ENCODE data around the gene THAP5.

THAP5 gene

DNA sequence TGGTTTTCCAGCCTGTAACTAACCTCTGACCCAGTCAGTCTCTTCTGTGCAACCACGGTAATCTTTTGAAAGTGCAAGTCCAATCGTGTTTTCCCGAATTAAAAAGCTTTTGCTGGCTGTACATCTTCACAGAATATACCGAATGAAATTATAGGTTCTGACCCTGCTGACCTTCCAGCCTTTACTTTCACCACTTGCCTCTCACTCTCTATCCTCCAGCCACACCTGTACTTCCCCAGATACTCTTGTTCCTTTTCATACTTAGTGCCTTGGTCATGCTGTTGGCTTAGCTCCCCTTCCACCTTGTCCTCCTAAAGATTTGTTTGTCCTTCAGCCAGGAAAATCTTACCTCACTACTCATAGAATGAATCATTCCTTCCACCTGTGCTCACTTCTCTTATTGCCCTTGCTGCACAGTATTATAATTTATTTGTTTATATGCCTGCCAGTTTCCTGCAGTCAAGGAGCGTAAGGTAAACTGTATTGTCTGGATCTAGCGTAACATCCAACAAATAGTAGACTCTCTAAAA lies 41.3 kb downstream of the THAP5 start:
- no peak for DNase-seq

DNA sequence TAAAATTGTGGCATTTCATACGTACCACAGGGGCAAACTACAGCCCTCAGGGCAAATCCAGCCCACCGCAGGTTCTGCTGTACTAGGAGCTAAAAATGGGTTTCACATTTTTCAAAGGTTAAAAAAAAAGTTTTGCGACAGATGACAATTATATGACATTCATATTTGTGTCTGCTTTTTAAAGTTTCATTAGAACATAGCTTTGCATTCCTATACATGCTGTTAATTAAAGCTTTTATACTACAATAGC lies 42.8 kb downstream of the THAP5 start:
- no peak for DNase-seq

DNA sequence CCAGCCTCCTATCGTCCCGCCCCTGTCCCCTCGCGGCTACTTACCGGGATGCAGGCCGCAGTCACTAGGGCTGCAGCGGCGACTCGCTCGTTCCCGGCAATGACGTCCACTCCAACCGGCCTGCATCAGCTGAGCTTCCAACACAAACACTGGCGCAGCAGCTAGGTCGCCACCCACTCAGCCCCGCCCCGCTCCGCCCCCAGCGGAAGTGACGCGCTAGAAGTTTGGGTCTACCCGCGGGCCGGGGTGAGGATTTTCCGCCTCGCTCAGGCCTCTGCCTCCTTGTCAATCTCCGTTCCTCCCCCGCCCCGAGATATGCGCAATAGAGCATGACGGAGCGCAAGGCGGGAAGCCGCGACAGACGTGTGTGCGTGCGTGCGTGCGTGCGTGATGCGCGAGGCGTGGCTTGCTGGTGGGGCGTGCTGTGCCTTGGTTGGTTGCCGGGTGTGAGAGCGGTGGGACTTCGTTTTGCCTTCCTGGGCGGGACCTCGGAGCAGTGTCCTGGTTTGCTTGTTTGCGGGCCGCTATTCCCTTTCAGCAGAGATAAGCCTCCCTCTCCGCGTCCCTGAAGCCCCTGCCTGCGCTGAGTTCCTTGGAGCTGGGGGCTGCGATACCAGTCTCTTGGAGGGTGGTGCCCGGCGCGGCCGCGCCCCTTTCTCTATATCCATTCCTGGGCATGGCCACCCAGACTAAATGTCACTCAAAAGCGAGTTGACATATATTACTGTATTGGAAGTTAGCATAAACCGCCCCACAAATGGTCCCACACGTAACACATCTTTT lies 43.3 kb downstream of the THAP5 start, which contains the start of gene PNPLA8:
TSS of gene PNPLA8 (minus strand) at position 151 of the 783 bp plus-strand sequence. CDS start 10,644 bp downstream, outside the sequence.
- peak; percentile 99 for DNase-seq

DNA sequence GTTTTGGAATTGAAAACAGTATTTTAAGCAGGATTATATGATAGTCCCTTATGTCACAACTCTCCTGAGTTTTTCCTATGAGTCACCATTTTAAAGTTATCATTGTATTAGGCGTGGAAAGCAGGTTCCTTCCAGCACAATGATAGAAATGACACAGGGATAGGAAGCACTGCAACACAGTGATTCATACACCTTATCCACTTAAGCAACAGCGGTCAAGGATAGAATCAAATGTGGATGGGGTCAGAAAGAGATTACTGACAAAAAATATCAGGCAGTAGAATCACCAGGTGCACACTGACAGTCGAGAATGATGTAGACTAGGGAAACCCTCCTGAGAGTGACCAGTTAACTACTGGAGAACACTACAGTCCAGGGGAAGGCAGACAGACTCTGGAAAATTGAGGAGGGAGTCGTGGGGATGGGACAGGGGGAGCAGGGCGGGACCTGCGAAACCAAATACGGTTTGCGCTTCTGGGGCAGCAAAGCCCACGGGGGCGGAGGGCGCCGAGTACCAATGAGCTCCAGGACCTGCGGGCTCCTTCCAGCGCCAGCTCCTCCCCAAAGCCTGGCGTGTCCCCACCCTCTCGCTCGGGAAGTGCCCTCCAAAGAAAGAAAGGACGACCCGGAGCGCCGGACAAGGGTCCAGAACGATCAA lies 44.0 kb downstream of the THAP5 start:
- peak; percentile 94 for DNase-seq

DNA sequence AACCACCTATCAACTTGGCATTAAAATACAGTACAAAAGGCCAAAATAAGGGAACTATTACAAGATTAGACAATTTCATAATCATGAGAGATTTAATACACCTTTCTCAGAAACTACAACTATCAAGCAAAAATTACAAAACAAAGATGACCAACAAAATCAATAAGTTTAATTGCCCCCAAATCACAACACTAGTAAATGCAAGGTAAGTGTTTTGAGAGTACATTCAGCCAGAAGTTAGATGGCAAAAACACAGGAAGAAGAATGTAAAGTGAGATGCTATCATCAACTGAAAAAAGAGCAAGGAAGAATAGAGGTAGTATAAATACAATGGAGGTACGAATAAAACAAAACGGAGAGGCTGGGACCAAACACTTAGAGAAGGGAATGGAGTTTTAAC lies 46.7 kb downstream of the THAP5 start:
- no peak for DNase-seq

DNA sequence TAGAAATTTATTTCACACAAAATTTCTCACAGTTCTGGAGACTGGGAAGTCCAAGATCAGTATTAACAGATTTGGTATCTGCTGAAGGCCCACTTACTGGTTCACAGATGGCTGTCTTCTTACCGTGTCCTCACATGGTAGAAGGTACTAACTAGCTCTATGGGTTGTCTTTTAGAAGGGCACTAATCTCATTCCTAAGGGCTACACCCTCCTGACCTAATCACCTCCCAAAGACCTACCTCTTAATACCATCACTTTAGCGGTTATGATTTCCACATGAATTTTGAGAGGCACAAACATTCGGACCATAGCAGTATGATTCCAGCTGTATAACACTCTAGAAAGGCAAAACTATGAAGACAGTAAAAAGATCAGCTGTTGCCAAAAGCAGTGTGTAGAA lies 51.6 kb downstream of the THAP5 start:
- DNase-seq, result no peak

GRCh38 chr7:108515630-108516029 lies 53.9 kb downstream of the THAP5 start:
- no peak for DNase-seq

DNA sequence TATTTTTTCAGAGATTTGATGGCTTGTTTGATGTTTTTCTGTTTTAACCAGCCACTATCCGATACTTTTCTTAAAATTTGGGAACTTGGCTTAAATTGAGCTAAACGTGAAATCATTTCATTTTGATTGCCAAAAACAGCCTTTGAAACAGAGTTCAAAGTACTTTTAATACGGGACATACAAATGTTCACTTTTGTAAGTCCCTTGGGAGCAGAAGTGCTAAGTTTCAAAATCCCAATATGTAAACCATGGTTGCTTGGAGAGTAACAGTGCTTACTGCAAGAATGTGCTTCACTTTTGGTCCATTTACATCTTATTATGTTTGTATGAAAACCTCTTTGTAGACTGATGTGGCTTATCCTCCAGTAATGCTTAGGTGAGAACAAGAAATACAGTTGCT lies 54.5 kb downstream of the THAP5 start:
- no peak for DNase-seq
